Prostate gland (tissue), 2 donors: ENCODE results near the gene CHST11. TPM values are rescaled to one million over a fixed set of nuclear protein-coding genes. Genes with fewer than 3 reads are reported as not detected.

ENCODE experiments used
- DNase-seq: peaks from one replicate; pipeline ENCODE4 v3.0.0-alpha.2; 2019; ENCODE audit warnings: low spot score
- H3K27ac ChIP-seq, 2 donors: fragments of 200-600 bp; sonication (generic); 2 replicates each; pipeline ENCODE4 v1.5.1; 2017 to 2019
- H3K27me3 ChIP-seq: fragments of 200-600 bp; sonication (generic); replicated peaks from 2 replicates; pipeline ENCODE4 v1.5.1; 2019; ENCODE audit not compliant: insufficient read depth
- H3K36me3 ChIP-seq, 2 donors: fragments of 200-600 bp; sonication (generic); 1 replicate in 1 of 2; 2 replicates in 1 of 2; pipeline versions ENCODE4 v1.5.1 to v1.8.1; 2017 to 2019
- H3K4me1 ChIP-seq: fragments of 200-600 bp; sonication (generic); replicated peaks from 2 replicates; pipeline ENCODE4 v1.5.1; 2019
- H3K4me3 ChIP-seq, 2 donors: fragments of 200-600 bp; sonication (generic); 2 replicates each; pipeline ENCODE4 v1.5.1; 2017 to 2019
- H3K9me3 ChIP-seq: fragments of 200-600 bp; sonication (generic); 2 replicates; pipeline ENCODE4 v1.5.1; 2017
- POLR2A ChIP-seq: fragments of 450-650 bp; IDR thresholded peaks from one replicate; pipeline ENCODE4 v1.6.1; 2016; ENCODE audit warnings: antibody characterized with exemption, mild to moderate bottlenecking
- POLR2AphosphoS5 ChIP-seq: sonication (generic); formaldehyde crosslinking; IDR thresholded peaks from one replicate; pipeline ENCODE4 v1.6.1; 2017; ENCODE audit warnings: antibody characterized with exemption
- WGBS: methylation state at CpG from one replicate; pipeline ENCODE4 v1.1.5; 2018; 5-methylcytosine and 5-hydroxymethylcytosine counted together
- intact Hi-C: fragments of 100-400 bp; cut with DNase I; formaldehyde crosslinking; loops from one replicate; pipeline ENCODE4 v1.14.2; 2022
- total RNA-seq, 2 donors: library from RNA; depleted of rRNA; stranded (reverse); fragments of >200 nt; gene quantifications; one replicate each; pipeline ENCODE4 v1.1.0, GENCODE V29; 2016
- TF ChIP-seq, protein P1 (sequence below), 4 experiments: fragments of 200-600 bp in 2 of 4; fragments of 450-650 bp in 2 of 4; sonication (generic) in 2 of 4; IDR thresholded peaks; 1 replicate in 3 of 4; 2 replicates in 1 of 4; pipeline ENCODE4 v1.5.1; 2016 to 2019; ENCODE audit warnings: antibody characterized with exemption in 4 of 4, mild to moderate bottlenecking in 2 of 4, moderate library complexity in 2 of 4

CHST11 gene
- total RNA-seq, 2 donors from 2014 or later = 10.4 to 25.4 TPM

DNA sequence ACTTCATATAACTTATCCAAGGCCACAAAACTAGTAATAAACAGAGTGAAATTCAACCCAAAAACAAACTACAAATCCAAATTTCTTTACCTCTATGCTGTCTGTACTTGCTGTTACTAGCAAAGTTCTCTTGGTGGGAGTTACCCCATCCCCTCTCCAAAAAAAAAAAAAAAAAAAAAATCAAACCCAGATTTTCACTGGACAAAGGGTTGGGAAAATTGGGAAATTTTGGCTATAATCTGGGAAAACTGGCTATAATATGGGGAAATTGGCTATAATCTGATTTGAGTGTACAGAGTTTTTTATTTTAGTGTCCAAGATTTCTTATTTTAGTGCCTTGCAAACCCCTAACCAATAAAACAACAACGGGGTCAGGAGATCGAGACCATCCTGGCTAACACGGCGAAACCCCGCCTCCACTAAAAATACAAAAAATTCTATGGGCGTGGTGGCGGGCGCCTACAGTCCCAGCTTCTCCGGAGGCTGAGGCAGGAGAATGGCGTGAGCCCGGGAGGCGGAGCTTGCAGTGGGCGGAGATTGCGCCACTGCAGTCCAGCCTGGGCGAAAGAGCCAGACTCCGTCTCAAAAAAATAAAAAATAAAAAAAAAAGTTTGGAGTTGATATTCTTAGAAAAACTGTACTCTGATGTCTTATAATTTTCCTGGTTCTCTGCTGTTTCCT, 148.4 kb downstream of the CHST11 start:
- Histone ChIP-seq H3K27me3 (no peaks in the 10 kb centered on the region), H3K36me3 (no peaks in the 10 kb centered on the region), H3K4me3 (no peak overlapping the region), H3K4me1 (no peaks in the 10 kb centered on the region), H3K9me3 (no peaks in the 10 kb centered on the region), H3K27ac (peak overlapping the region in 1 of 2 donors; percentile 6)
- intact Hi-C loops = no loop called here
- DNase-seq = no peak
- WGBS = 82% methylated on average over 16 of the region's 16 CpGs
- TF ChIP-seq, protein P1, sequence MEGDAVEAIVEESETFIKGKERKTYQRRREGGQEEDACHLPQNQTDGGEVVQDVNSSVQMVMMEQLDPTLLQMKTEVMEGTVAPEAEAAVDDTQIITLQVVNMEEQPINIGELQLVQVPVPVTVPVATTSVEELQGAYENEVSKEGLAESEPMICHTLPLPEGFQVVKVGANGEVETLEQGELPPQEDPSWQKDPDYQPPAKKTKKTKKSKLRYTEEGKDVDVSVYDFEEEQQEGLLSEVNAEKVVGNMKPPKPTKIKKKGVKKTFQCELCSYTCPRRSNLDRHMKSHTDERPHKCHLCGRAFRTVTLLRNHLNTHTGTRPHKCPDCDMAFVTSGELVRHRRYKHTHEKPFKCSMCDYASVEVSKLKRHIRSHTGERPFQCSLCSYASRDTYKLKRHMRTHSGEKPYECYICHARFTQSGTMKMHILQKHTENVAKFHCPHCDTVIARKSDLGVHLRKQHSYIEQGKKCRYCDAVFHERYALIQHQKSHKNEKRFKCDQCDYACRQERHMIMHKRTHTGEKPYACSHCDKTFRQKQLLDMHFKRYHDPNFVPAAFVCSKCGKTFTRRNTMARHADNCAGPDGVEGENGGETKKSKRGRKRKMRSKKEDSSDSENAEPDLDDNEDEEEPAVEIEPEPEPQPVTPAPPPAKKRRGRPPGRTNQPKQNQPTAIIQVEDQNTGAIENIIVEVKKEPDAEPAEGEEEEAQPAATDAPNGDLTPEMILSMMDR (IDR thresholded peaks at IDR 0.05) = no peak
- TF ChIP-seq POLR2AphosphoS5 (no peak), POLR2A (no peak)

GRCh38 chr12:104605685-104606084, 148.9 kb downstream of the CHST11 start:
- H3K4me3 ChIP-seq = no peak overlapping the region
- no peak for DNase-seq
- intact Hi-C loops = no loop called here
- no peaks in the 10 kb centered on the region for H3K4me1 ChIP-seq
- no peaks in the 10 kb centered on the region for H3K9me3 ChIP-seq
- no peak overlapping the region for H3K27ac ChIP-seq
- no peaks in the 10 kb centered on the region for H3K27me3 ChIP-seq
- no peaks in the 10 kb centered on the region for H3K36me3 ChIP-seq
- TF ChIP-seq POLR2AphosphoS5 (no peak), POLR2A (no peak)
- TF ChIP-seq, protein P1 (IDR thresholded peaks at IDR 0.05) = no peak
- 37% methylated on average over 10 of the region's 10 CpGs for WGBS

DNA sequence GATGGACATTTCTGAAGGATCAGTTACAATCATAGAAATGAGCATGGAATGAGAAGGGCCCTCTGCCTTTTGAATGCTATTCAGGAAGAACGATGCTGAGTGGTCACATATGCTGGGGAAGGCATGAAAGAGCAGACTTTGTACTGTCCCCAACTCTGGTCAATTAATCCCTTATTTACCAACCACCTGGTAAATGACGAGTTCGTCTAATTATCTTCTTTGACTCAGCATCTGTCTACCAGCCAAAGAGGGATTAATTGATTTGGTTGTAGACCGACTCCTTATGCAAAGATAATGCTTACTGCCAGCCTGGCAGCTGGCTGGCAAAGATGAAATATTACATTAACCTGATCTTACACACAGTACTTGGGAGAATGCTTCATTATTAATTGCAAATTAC, 152.2 kb downstream of the CHST11 start:
- Histone ChIP-seq H3K36me3 (no peaks in the 10 kb centered on the region), H3K4me1 (no peaks in the 10 kb centered on the region), H3K9me3 (no peaks in the 10 kb centered on the region), H3K27ac (no peak overlapping the region), H3K4me3 (no peak overlapping the region), H3K27me3 (no peaks in the 10 kb centered on the region)
- WGBS = 76% methylated on average over 4 of the region's 4 CpGs
- TF ChIP-seq POLR2A = no peak
- no peak for TF ChIP-seq POLR2AphosphoS5
- TF ChIP-seq, protein P1 (IDR thresholded peaks at IDR 0.05) = no peak
- intact Hi-C loops = no loop called here
- no peak for DNase-seq

DNA sequence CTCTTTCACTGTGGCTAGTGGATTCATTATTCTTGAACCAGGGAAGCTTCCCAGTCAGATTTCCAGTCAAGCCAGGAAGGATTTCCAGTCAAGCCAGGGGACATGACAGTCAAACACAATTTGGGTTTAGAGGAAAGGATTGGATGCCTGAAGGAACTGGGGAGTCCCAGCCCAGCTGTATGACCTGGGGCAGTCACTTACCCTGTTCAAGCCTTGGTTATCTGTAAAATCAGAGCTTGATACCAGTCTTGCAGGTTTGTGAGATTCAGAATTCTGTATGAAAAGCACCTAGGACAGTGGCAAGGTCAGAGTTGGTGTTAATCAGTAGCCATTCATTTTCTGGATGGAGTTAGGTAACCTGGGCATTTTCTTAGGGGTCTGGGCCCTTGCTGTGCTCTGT, 152.7 kb downstream of the CHST11 start:
- intact Hi-C loops = no loop called here
- DNase-seq = no peak
- Histone ChIP-seq H3K27ac (no peak overlapping the region), H3K27me3 (no peaks in the 10 kb centered on the region), H3K4me1 (no peaks in the 10 kb centered on the region), H3K4me3 (no peak overlapping the region), H3K9me3 (no peaks in the 10 kb centered on the region), H3K36me3 (no peaks in the 10 kb centered on the region)
- TF ChIP-seq, protein P1 (IDR thresholded peaks at IDR 0.05) = no peak
- TF ChIP-seq POLR2A (no peak), POLR2AphosphoS5 (no peak)

GRCh38 chr12:104610513-104611235, 153.9 kb downstream of the CHST11 start:
- TF ChIP-seq POLR2AphosphoS5 (no peak), POLR2A (no peak)
- TF ChIP-seq, protein P1 (IDR thresholded peaks at IDR 0.05) = no peak
- H3K27me3 ChIP-seq = no peaks in the 10 kb centered on the region
- no peaks in the 10 kb centered on the region for H3K36me3 ChIP-seq
- intact Hi-C loops = no loop called here
- no peak overlapping the region for H3K4me3 ChIP-seq
- no peaks in the 10 kb centered on the region for H3K4me1 ChIP-seq
- no peaks in the 10 kb centered on the region for H3K9me3 ChIP-seq
- no peak overlapping the region for H3K27ac ChIP-seq
- WGBS = 85% methylated on average over 6 of the region's 6 CpGs
- no peak for DNase-seq
